Panc1 (cell line): Measurements from ENCODE around the gene ROBO2. TPM values are rescaled to one million over a fixed set of nuclear protein-coding genes. Genes with fewer than 3 reads are reported as not detected.

Experiments used
- ATAC-seq: fragments of 200-7000 bp; cut with Tn5 transposase; 2 replicates; pipeline ENCODE4 v1.9.1; 2020; ENCODE audit warnings: mild to moderate bottlenecking, moderate library complexity
- BruUV-seq: library from RNA; stranded (reverse); fragments of 400-500 nt; replicated peaks from 2 replicates; lab custom pipeline; 2021; lab: Mats Ljungman, UMichigan
- CTCF ChIA-PET: fragments of 300-600 bp; sonication (Branson Sonifier 250); formaldehyde crosslinking; loops from one replicate; lab custom pipeline; 2022; ENCODE audit warnings: antibody characterized with exemption; lab: Charles Lee
- POLR2A ChIA-PET: fragments of 300-600 bp; sonication (Branson Sonifier 250); formaldehyde crosslinking; loops from one replicate; lab custom pipeline; 2022; ENCODE audit warnings: antibody characterized with exemption; lab: Charles Lee
- DNase-seq: peaks from one replicate; pipeline ENCODE4 v3.0.0-alpha.2; 2010; ENCODE audit warnings: low read depth, low spot score
- H3K27ac ChIP-seq: 2 replicates; pipeline ENCODE4 v1.5.1; 2011; ENCODE audit warnings: mild to moderate bottlenecking, low read length, inconsistent platforms
- H3K27me3 ChIP-seq: fragments of 200-500 bp; sonication (Bioruptor generic); 2 replicates; pipeline ENCODE4 v1.6.0; 2014; ENCODE audit warnings: low read length, inconsistent platforms; ENCODE audit not compliant: control insufficient read depth, insufficient read depth
- H3K36me3 ChIP-seq: fragments of 200-500 bp; sonication (Bioruptor generic); 2 replicates; pipeline ENCODE4 v1.5.1; 2014; ENCODE audit warnings: inconsistent platforms, mild to moderate bottlenecking, low read length, moderate library complexity; ENCODE audit not compliant: control insufficient read depth, insufficient read depth
- H3K4me1 ChIP-seq: 2 replicates; pipeline ENCODE4 v1.5.1; 2011; ENCODE audit warnings: inconsistent platforms, mild to moderate bottlenecking, low read length, moderate library complexity; ENCODE audit not compliant: control insufficient read depth, insufficient read depth
- H3K4me3 ChIP-seq, 2 experiments: 2 replicates each; pipeline ENCODE4 v1.5.1; 2011 to 2012; ENCODE audit warnings: low read depth in 2 of 2, low read length in 2 of 2, mild to moderate bottlenecking in 2 of 2, inconsistent platforms in 1 of 2, moderate library complexity in 1 of 2
- H3K9me3 ChIP-seq: fragments of 200-500 bp; sonication (Bioruptor generic); 2 replicates; pipeline ENCODE4 v1.5.1; 2014; ENCODE audit warnings: low read depth, mild to moderate bottlenecking, inconsistent platforms, low read length, moderate library complexity; ENCODE audit not compliant: control insufficient read depth, insufficient read depth
- CTCF ChIP-seq: fragments of 450-650 bp; IDR thresholded peaks from 2 replicates; pipeline ENCODE4 v1.5.1; 2017; ENCODE audit warnings: mild to moderate bottlenecking
- POLR2AphosphoS5 ChIP-seq: IDR thresholded peaks from 2 replicates; pipeline ENCODE4 v1.6.1; 2012; ENCODE audit warnings: mild to moderate bottlenecking, low read depth, low read length, moderate library complexity
- SIN3A ChIP-seq: IDR thresholded peaks from 2 replicates; pipeline ENCODE4 v1.6.1; 2012; ENCODE audit warnings: low read depth, mild to moderate bottlenecking, low read length, moderate library complexity, borderline replicate concordance; ENCODE audit not compliant: insufficient read depth
- TCF7L2 ChIP-seq: IDR thresholded peaks from 2 replicates; pipeline ENCODE4 v1.6.1; 2011; ENCODE audit warnings: mild to moderate bottlenecking, low read depth, low read length, inconsistent platforms
- in situ Hi-C: cut with HindIII; loops from 2 replicates; pipeline ENCODE4 v1.10.0; 2016; ENCODE audit warnings: low sequenced_read_pairs, low pct_unique_long_range_greater_than_20kb
- intact Hi-C: fragments of 100-400 bp; cut with micrococcal nuclease; formaldehyde crosslinking; loops from one replicate; pipeline ENCODE4 v1.10.0; 2022; ENCODE audit not compliant: unreplicated experiment
- total RNA-seq: library from RNA; stranded (reverse); gene quantifications from one replicate; pipeline ENCODE4 v1.2.1, GENCODE V29; 2021; ENCODE audit not compliant: unreplicated experiment
- TF ChIP-seq, protein P1 (sequence below), 2 experiments: IDR thresholded peaks; 2 replicates each; pipeline ENCODE4 v1.6.1; 2011 to 2012; ENCODE audit warnings: low read depth in 2 of 2, control low read depth in 1 of 2, low read length in 1 of 2, mild to moderate bottlenecking in 1 of 2, moderate library complexity in 1 of 2; ENCODE audit not compliant: insufficient read depth in 1 of 2

Gene ROBO2
- total RNA-seq, 1 experiment from 2014 or later: 1.3 TPM

DNA sequence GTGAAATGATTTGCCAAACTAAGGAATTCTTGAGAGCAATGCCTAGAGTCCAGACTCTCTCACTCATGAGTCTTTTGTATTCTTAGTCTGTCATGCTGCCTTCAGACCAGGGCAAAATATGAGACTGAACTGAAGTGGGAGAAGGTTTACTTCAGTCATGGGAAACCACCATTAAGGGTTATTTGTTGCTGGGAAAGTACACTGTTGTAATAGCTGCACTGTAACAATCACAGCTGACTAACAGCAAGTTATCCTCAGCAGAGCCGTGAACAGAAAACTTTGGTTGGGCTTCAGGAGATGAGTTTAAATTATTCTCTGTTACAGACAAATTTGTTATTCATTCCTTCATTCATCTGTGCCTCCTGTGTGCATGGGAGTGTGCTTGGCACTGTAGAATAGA, 258.5 kb downstream of the ROBO2 start:
- Histone ChIP-seq H3K4me3 (no peak overlapping the region), H3K27me3 (no peaks in the 10 kb centered on the region), H3K27ac (no peak overlapping the region), H3K36me3 (no peaks in the 10 kb centered on the region), H3K9me3 (no peaks in the 10 kb centered on the region), H3K4me1 (no peaks in the 10 kb centered on the region)
- DNase-seq (no peak), ATAC-seq (no peak)
- in situ Hi-C loops (no loop called here), intact Hi-C loops (no loop called here)
- ChIA-PET CTCF (no interaction called here), POLR2A (no interaction called here)
- TF ChIP-seq CTCF: no peak
- TF ChIP-seq SIN3A: no peak
- TF ChIP-seq, protein P1, sequence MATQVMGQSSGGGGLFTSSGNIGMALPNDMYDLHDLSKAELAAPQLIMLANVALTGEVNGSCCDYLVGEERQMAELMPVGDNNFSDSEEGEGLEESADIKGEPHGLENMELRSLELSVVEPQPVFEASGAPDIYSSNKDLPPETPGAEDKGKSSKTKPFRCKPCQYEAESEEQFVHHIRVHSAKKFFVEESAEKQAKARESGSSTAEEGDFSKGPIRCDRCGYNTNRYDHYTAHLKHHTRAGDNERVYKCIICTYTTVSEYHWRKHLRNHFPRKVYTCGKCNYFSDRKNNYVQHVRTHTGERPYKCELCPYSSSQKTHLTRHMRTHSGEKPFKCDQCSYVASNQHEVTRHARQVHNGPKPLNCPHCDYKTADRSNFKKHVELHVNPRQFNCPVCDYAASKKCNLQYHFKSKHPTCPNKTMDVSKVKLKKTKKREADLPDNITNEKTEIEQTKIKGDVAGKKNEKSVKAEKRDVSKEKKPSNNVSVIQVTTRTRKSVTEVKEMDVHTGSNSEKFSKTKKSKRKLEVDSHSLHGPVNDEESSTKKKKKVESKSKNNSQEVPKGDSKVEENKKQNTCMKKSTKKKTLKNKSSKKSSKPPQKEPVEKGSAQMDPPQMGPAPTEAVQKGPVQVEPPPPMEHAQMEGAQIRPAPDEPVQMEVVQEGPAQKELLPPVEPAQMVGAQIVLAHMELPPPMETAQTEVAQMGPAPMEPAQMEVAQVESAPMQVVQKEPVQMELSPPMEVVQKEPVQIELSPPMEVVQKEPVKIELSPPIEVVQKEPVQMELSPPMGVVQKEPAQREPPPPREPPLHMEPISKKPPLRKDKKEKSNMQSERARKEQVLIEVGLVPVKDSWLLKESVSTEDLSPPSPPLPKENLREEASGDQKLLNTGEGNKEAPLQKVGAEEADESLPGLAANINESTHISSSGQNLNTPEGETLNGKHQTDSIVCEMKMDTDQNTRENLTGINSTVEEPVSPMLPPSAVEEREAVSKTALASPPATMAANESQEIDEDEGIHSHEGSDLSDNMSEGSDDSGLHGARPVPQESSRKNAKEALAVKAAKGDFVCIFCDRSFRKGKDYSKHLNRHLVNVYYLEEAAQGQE (IDR thresholded peaks at IDR 0.05; ENCODE audit: insufficient read depth in 1 of 2, low read depth in 2 of 2, low read length in 1 of 2): no peak
- TF ChIP-seq TCF7L2: no peak
- TF ChIP-seq POLR2AphosphoS5: no peak
- BruUV-seq: no TSS peak

- H3K27me3 ChIP-seq: no peaks in the 10 kb centered on the region
- H3K4me1 ChIP-seq: no peaks in the 10 kb centered on the region
- no peak overlapping the region for H3K4me3 ChIP-seq
- DNase-seq (no peak), ATAC-seq (no peak)
- in situ Hi-C loops (no loop called here), intact Hi-C loops (no loop called here)
- ChIA-PET POLR2A (no interaction called here), CTCF (no interaction called here)
- no peaks in the 10 kb centered on the region for H3K9me3 ChIP-seq
- no peaks in the 10 kb centered on the region for H3K36me3 ChIP-seq
- TF ChIP-seq POLR2AphosphoS5 (no peak), CTCF (no peak), TCF7L2 (no peak), SIN3A (no peak)
- TF ChIP-seq, protein P1 (IDR thresholded peaks at IDR 0.05; ENCODE audit: insufficient read depth in 1 of 2, low read depth in 2 of 2, low read length in 1 of 2): no peak
- H3K27ac ChIP-seq: no peak overlapping the region
- BruUV-seq: no TSS peak
Measured at GRCh38 chr3:77303955-77304699, 264.2 kb downstream of the ROBO2 start.
